Stimulated activated CD4-positive, alpha-beta T cell treated with anti-CD3 and anti-CD28 coated beads, Interleukin-2, amount 100 ng/mL, for 48 hours (primary cell): ENCODE results near the gene HLA-DMA.
A peak's percentile ranks its signal among the peaks of the same experiment; 100 is the strongest.
"Not testable (repeated sequence)": the region's sequence is repeated elsewhere in the genome, so short reads cannot be mapped to it uniquely, and the experiment has no call there.

Experiments used
- DNase-seq, 2 donors: peaks; one replicate each; pipeline ENCODE4 v3.0.0-alpha.2; 2020

Gene HLA-DMA

DNA sequence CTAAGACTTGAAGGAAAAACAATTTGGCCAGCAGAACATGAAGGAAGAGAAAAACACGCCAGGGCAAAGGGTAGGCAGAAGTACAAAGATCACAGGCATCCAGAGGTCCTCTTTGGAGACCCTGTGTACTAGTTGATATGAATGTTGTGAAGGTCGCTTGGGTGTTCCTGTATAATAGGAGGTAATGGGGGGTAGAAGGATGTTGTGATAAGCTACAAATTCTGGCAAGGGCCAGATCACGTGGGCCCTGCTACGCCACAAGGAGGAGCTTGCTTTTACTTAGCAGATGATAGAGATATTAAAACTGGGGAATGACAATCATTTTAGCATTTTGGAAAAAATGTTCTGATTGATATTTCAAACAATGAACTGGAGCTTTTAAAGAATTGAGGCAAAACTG is 878 bp upstream of the HLA-DMA start:
- DNase-seq: no peak

DNA sequence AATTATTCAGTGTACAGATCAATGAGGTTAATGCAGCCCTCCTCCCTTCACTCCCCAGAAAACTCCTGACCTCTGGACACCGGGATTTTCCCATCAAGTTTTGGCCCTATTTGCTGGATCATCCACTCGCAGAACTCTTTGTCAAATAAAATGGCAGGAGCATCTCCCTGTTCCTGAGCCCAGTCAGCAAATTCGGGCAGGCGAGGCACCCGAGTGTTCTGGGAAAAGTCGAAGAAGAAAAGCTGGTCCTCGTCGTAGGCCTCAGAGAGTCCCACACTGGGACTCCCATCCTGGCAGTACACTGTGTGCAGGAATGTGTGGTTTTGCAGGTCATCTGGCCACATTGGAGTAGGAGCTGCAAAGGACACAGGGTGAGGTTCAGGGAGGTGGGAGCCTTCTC is 2.4 kb downstream of the HLA-DMA start:
- DNase-seq: no peak

DNA sequence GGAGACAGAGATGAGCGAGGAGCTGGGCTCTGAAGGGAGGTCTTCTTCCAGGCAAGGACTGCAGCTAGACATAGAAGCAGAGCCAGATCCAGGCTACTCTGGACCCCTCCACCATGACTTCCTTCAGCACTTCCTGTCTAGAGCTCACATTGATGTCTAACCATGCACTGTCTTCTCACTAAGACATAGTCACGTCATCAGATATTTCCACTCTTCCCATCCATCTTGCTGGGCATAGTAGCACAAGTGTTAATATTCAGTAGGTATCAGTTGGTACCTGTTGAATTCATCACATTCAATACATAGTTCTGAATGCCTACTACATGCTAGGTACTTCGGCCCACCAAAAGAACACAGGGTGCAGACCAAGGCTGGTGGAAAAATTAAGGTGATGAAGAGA is 2.9 kb downstream of the HLA-DMA start:
- DNase-seq: no peak

DNA sequence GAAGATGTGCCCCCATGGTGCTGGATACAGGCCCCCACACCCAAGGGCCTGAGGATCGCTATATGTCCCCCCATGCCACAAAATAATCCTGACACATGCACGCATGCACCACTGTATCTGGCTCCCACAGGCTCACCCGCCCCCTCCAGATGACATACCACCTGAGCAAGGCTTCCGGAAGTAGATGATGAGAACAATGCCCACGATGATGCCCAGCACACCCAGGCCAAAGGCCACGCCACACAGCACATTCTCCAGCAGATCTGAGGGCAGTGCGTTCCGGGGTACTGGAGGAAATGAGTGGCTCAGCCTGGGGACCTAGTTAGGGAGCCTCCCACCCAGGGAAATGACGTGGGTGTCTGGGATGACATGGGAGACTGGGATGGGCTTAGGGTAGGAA is 3.8 kb downstream of the HLA-DMA start:
- DNase-seq: no peak

DNA sequence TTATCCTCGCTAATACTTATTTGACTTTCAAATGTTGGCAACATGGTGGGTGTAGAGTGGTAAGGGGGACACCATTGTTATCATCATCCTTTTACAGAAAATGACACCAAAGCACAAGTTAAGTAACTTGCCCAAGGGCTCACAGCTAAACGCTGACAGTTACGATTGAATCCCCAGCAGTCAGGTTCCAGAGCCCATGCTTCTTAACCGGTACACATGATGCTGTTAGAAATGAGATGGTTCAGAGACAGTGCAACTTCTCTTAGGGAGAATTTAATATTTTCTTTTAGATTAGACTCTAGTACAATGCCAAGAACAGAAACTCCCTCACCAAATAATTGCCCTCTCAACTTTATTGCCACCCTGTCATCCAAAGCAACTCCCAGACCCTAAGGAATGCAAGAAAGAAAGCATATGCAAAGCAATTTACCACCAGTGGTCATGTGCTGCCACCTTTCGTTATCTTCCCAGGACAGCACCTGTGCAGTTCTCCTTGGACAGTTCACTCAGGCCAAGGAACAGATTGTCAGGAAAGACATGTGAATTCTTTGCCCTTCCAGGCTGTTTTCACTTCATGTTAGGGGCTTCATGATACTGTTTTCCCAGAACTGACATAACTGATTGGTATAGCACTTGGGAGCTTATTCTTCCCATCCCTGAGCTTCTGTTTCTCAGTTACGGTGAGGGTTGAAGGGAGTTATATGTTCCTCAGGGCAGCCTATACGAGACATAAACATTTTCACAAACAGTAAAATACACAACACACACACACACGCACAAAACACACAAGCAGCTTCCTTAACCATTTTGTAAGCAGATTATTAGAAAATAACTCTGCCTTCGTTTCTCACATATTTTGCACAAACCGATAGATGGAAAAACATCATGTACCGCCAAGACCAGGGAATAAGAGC is 5.1 kb downstream of the HLA-DMA start:
- DNase-seq: no peak

DNA sequence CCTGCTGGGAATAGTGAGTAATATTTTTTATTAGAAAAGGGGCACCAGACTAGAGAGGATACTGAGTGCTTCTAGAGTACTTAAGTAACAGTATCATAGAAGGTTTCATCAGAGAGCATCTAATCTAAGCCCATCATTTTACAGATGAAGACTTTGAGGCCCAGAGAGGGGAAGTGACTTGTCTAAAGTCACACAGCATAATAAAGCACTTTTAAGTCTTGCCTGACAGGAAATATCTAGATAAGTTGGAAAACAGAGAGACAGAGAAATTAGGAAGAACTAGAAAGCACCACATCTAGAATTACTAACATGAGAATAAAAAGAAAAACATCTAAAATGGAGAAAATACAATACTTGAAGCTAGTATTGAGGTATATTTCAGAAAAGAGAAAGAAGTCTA is 6.0 kb downstream of the HLA-DMA start:
- DNase-seq: no peak

DNA sequence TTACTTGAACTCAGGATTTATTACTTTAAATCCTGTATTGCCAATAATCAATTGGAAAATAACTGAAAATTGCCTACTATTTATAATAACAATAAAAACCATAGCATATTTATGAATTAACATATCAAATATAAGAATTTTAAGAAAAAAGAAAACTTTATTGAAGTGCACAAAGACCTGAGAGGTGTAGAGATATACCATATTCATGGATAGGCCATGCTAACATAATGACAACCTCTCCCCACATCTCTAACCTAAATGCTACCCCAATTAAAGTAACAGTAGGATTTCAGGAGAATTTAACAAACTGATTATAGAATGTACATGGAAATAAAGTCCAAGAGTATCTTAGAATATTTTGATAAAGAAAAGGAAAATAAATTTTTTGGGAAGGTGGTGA is 6.9 kb downstream of the HLA-DMA start:
- DNase-seq: no peak

DNA sequence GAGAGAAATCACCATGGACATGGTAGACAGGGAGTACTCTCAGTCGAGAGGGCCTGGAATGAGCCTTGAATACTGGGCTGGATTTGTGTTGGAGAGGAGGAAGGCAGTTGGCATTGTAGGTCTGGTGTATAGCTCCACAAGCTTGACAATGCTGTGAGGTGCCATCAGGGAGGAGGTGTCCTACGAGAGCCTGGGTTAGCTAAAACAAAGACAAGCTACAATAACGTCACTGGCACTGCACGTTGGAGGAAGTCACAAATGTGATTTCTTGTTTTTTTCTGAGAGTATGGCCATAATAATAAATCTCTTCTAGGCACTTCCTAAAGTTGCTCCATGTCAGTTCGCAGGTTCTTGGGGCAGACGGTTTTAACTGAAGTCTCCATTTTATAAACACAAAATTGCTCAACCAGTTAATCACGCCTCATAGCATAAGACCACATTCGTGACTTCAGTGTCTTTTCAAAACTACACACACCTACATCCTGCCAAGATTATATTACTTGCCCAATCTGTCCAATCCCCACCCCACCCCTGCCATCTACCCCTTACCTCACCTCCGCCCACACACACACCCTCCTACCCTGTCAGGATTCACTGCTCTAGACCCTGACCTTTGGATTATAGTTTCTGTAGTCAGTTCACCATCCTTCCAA is 7.7 kb downstream of the HLA-DMA start:
- DNase-seq: no peak

DNA sequence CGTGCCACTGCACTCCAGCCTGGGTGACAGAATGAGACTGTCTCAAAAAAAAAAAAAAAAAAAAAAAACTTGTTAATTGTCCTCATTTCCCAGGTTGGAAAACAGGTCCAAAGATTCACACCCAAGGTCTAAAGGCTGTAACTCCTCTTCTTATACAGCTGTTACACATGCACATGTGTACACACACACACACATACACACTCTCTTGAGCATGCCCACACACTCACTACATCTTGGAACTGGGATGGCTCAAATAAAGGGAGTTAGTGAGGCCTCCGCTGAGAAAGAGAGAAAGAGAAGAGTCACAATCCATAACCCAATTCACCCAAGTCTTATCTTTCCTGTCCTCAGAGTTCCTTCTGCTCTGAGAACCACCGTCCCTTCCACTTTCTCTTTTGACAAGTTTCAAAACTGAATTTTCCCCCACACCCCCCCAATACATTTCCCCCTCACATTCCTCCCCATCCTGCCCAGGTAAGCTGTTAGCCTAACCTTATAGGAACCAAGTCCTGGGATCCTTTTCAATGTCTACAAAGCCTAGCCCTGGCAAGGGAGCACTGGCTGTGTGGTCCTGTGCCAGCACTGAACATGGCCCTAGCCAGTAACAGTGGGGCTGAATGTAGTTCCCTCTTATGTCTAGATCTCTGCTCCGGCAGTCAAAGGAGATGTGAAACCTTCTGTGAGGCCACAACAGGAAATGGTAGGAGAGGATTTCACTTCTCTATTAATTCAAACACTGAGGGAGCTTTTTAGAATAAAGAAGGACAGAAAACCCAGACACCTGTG is 8.8 kb downstream of the HLA-DMA start:
- DNase-seq: peak in 1 of 2 donors; percentile 24

DNA sequence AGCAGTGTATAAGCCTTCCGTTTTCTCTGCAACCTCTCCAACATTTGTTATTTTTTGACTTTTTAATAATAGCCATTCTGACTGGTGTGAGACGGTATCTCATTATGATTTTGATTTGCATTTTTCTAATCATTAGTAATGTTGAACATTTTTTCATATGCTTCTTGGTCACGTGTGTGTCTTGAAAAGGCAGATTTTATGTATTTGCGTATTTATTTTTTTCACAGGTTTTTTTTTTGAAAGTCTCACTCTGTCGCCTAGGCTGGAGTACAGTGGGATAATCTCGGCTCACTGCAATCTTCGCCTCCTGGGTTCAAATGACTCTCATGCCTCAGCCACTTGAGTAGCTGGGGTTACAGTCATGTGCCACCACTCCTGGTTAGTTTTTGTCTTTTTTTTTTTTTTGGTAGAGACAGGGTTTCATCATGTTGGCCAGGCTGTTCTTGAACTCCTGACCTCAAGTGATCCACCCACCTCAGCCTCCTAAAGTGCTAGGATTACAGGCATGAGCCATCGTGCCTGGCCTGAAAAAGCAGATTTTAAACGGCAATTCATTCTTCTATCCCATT is 10.3 kb downstream of the HLA-DMA start:
- not testable (repeated sequence) for DNase-seq

DNA sequence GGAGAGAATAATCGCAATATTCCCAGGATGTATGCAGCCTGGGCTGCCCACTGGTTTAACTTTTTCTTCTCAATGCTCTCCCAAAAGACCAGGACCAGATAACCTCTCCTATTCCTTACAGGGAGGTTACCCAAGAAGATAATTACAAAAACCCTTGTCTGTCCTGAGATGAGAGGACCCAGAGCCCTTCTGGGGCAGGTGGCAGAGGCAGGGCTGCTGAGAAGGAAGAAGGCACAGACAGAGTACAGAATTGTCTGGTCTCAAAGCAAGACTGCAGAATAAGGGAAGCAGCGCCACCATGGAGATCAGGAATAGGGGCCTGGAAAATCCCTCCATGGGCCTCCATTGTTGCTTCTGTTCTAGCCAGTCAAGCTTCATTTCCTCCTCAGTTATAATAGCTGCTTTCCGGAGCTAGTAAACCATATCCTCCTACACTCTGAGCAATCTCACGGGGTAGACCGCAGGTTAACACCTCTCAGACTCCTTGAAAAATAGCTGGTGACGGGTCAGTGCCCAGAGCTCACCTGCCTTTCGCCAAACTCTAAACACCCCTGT is 11.6 kb downstream of the HLA-DMA start:
- peak in 1 of 2 donors; percentile 27 for DNase-seq

DNA sequence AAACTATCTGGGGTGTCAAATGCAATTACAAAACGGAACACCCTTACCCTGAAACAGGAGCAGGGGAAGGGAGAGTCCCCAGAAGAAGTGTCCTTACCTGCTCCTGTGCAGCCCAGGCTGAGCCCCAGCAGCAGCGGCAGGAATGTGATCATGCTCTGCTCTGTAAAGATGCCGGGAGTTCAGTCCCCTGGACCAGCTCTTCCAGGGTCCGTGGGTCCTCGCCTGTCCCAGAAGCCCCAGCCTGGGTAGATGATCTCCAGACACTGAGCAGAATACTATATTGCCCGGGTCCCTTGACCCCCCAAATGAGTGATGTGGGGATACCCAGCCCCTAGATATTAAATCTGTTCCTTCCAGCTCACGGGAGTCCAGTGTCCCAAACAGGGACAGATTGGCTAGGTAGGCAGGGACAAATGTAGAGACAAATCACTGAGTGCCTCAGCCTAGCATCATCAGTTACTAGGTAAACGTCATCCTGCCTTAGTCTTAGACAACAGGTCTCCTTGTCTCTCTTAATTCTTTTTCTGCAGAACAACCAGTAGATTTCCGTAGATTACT is 12.2 kb downstream of the HLA-DMA start, which contains the start of gene HLA-DMB:
Gene HLA-DMB (minus strand): TSS at position 373 of the 558 bp plus-strand sequence. CDS start 221 bp downstream, at position 152.
- DNase-seq: no peak

DNA sequence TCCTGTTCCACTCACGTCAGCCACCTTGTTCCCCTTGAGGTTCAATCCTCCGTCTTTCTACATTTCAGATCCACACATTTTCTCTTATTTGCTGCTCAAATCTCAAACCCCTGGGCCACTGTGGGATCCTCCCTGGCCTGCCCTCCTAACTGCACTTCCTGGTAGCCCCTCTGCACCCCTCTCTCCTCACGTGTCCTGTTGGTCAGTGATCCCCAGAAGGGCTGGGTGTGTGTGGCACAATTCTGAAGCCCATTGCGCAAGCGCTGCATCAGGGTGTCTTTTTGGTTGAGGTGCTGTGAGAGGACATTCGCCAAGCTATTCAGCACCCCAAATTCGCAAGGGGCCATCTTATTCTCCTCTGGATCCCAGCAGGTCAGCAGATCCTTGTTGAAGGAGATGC is 14.4 kb downstream of the HLA-DMA start:
- DNase-seq: no peak

DNA sequence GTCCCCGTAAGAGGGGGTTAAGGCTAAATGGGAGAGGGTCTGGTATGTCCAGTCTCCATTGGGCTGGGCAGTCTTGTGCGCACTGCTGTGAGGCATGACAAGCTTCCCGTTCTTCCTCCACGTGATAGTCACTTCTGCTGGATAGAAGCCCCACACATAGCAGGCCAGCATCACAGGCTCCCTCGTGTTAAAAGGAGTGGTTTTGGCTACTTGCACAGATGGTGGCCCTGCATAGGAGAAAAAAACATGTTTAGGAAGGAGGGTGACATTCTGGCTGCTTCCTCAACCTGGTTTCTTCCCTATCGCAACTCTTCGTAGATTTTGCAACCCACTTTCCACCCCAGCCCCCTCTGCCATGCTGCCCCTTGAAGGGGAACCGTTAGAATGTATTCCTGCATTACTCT is 15.7 kb downstream of the HLA-DMA start:
- DNase-seq: no peak

DNA sequence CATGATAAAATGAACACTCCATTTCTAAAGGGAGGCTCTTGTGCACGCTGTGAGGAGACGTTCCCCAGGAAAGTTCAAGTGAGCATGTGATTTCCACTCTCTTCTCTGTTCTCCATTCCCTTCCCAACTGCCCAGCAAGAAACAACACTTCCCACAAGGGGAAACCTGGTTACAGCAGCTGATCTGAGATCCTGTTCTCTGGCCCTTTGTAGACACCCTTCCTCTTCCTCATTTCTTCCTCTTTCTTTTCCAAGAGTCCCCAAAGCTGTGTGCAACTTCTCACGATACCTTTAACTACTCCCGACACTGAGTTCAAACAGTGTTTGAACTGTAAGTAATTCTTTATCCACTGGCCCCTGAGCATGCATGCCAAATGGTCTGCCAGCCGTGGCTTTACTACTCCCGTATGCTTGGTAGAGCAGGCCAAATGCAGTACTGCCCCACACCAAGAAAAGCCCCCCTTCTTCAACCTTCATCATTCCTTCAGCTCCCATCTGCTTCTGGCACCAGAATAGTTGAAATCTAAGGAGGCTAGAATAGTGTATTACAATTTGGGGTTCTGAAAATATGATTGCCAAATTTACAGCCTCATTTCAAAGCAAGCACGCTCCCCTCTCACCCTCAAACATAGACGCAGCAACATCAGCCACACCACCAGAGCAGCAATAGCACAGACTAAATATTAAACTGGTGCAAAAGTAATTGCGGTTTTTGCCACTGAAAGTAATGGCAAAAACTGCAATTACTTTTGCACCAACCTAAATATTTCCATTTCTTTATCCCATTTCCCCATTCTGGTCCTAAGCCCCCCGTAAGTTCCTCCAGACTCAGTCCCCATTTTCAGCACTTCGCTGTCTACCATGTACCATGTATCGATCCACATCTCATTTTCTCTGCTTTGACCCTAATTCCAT is 16.4 kb downstream of the HLA-DMA start:
- DNase-seq: no peak

DNA sequence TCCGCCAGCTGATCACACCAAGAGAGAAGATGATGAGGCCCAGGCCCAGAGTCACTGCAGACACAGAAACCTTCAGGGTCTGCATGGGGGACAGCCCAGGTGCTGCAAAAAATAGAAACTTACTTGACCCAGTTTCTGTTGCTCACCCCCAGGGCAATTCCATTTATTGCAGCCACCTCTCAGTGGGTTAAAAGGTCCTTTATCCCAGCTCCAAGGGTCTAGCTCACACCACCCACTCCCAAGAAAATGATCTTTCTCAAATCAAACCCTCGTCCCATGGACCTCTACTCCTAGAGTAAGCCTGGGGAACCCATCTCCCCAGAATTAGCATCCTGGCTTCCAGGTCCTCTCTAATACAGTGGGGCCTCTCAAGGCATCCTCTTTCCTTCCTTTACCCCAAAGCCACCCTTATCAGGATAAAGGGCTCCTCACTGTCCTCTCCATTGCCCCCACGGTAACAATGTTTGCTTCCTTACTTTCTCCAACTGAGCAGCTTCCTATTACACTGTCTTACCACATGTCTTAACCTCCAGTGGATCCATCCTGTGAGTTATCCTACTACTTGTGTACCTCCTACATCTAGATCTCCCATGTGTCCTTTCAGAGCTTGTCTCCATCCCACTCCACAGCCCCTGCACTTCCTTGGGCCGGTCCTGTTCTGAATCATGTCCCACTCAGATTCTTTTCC is 17.2 kb downstream of the HLA-DMA start:
- no peak for DNase-seq

DNA sequence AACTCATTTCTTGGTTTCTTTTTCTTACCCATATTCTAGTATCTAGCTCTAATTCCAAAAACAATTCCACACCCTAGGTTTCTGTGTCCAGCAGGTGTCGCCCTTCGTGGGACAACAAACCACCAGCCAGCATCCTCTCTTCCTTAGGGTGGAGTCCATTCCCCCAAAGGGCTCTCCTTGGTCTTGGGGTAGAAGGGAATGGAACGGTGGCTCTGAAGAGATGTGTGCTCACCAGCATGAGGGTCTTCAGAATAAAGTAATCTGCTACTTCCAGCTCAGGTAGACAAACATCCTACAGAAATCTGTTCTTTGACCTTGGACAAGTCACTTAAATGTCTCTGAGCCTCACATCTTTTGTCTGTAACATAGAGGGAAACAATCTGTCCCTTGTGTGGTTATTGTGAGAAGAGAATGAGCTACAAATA is 19.2 kb downstream of the HLA-DMA start:
- peak; percentile 76 to 81 for DNase-seq

DNA sequence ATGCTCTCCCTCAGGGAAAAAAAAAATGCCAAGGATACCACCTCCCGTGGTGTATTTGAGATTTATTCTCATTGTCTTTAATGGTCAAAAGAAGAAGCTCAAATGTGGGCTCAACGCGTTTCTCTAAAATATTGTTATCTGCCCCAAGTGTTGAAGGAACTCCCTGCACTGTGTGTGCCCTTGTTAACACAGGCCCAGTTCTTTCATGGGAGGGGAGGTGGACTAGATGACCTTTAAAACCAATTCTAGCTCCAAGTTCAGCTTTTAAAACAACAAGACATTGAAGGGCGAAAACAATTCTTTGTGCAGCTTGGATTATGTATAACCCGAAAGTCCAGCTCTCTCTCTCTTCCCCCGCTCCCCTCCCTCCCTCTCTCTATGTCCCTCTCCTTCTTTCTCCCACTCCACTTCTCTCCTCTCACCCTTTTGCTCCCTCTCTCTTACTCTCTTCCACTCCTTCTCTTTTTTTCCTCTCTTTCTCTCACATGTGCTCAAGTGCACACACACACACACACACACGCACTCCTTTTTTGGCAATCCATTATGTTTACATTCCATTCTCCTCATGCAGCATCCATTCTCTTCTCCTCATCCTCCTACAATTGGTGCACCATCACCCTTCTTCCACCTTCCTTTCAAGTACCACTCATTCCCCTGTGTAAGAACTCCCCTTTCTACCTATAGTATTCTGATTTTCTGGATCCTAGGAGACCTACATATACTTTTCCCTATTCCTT is 20.6 kb downstream of the HLA-DMA start:
- no peak for DNase-seq

DNA sequence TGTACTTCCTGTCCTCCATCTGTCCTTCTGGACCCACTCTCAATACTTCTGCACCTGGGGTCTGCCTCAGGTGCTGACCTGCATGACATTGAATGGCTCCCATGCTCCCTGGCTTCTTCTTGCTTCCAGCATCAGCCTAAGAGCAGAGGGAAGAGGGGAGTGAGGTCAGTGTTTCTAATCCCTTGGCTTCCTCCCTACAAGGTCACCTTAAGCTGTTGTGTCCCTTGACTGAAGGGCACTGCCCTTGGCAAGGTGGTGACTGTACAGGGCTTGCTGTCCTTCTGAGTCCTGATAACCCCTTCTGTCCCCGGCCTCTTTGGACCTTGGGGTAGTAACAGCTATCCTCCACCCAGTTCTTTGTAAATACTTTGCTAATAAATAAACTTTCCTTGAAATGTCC is 21.7 kb downstream of the HLA-DMA start:
- DNase-seq: no peak

DNA sequence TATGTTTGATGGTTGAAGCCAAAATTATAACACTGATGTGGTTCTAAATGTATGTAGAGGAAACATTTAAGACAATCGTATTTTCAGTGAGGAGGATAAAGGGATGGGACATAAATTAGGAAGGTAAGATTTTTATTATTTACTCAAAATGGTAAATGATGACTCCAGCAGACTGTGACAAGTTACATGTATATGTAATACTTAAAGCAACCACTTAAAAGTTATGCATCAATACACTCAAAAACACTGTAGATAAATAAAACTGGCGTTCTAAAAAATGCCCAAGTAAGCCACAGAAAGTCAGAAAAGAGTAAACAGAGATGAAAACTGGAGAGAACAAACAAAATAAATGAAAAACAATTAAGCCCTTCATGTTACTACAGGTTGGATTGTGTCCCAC is 30.8 kb downstream of the HLA-DMA start:
- no peak for DNase-seq
